ENCODE measurements around the gene PVALB. TPM values are rescaled to one million over a fixed set of nuclear protein-coding genes. Genes with fewer than 3 reads are reported as not detected.

The PVALB gene
- total and polyA plus RNA-seq, 2 donors (not counting 3 experiments of a cell fraction or from before 2014, with no cell fraction given), result not detected

GRCh38 chr22:36830601-36831000 lies 13.8 kb upstream of the PVALB start:
- DNase-seq (ENCODE audit: low read depth, low spot score) (no peak), FAIRE-seq (no peak)
- TF ChIP-seq MYC (IDR thresholded peaks at IDR 0.05; ENCODE audit: low read depth, low read length), result no peak
- no peak for TF ChIP-seq CTCF (IDR thresholded peaks at IDR 0.05; ENCODE audit: extremely low read depth in 1 of 2, insufficient read depth in 1 of 2, low read depth in 1 of 2, low read length in 2 of 2)
- no peak for TF ChIP-seq JUN (IDR thresholded peaks at IDR 0.05; ENCODE audit: borderline replicate concordance, insufficient read depth, insufficient read length, low read depth)
- no peak for TF ChIP-seq FOS (IDR thresholded peaks at IDR 0.05; ENCODE audit: borderline replicate concordance, insufficient read depth, low read length)
- TF ChIP-seq, protein P1, sequence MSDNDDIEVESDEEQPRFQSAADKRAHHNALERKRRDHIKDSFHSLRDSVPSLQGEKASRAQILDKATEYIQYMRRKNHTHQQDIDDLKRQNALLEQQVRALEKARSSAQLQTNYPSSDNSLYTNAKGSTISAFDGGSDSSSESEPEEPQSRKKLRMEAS (IDR thresholded peaks at IDR 0.05; ENCODE audit: insufficient read depth, insufficient read length), result no peak
- no peaks in the 10 kb centered on the region for H3K36me3 ChIP-seq (ENCODE audit: control insufficient read depth in 2 of 2, extremely low read depth in 1 of 2, insufficient read depth in 2 of 2, low read length in 2 of 2)
- no peaks in the 10 kb centered on the region for H3K9me3 ChIP-seq (replicated peaks; ENCODE audit: control insufficient read depth, insufficient read depth, low read length)
- H3K4me3 ChIP-seq (replicated peaks in 1 of 3; ENCODE audit: insufficient read depth in 1 of 3, low read depth in 1 of 3, low read length in 3 of 3), result no peak overlapping the region
- no TSS peak for BruUV-seq (replicated peaks)
- no peak overlapping the region for H3K27ac ChIP-seq (ENCODE audit: insufficient read depth, low read depth, low read length)
- CTCF ChIA-PET, result interaction anchor here (1.8 kb wide), 1 partner anchor 25 kb away, joined by 8 read pairs; no protein-coding TSS in a partner anchor
- H4K20me1 ChIP-seq (replicated peaks; ENCODE audit: control insufficient read depth, extremely low read depth, insufficient read depth, low read length), result no peaks in the 10 kb centered on the region
- POLR2A ChIA-PET, result no interaction called here
- H3K4me1 ChIP-seq (ENCODE audit: control insufficient read depth, extremely low read depth, insufficient read depth, low read length), result no peaks in the 10 kb centered on the region
- peaks cover 4 to 5% of the 10 kb centered on the region in 2 experiments for H3K27me3 ChIP-seq (ENCODE audit: control insufficient read depth in 2 of 2, insufficient read depth in 2 of 2, low read length in 2 of 2)
- no peak overlapping the region for H2AFZ ChIP-seq (ENCODE audit: low read depth, low read length)
- H3K9me1 ChIP-seq (replicated peaks; ENCODE audit: control insufficient read depth, extremely low read depth, insufficient read depth, low read length), result no peaks in the 10 kb centered on the region
- H3K4me2 ChIP-seq (ENCODE audit: insufficient read depth, low read length), result no peak overlapping the region
- H3K79me2 ChIP-seq (ENCODE audit: control insufficient read depth, insufficient read depth, low read length), result no peaks in the 10 kb centered on the region
- no peak overlapping the region for H3K9ac ChIP-seq (replicated peaks; ENCODE audit: extremely low read depth, insufficient read depth, low read length)
- intact Hi-C loops (cut with micrococcal nuclease) (no loop called here), dilution Hi-C loops (cut with MboI; ENCODE audit: extremely low pct_ligation_motif_present, low sequenced_read_pairs) (loop anchor here (10.0 kb wide), 1 partner anchor 56 kb away; the partner anchor contains the start of gene IFT27)
